ENCODE data around the gene AZU1.
A peak's percentile ranks its signal among the peaks of the same experiment; 100 is the strongest.

The AZU1 gene

DNA sequence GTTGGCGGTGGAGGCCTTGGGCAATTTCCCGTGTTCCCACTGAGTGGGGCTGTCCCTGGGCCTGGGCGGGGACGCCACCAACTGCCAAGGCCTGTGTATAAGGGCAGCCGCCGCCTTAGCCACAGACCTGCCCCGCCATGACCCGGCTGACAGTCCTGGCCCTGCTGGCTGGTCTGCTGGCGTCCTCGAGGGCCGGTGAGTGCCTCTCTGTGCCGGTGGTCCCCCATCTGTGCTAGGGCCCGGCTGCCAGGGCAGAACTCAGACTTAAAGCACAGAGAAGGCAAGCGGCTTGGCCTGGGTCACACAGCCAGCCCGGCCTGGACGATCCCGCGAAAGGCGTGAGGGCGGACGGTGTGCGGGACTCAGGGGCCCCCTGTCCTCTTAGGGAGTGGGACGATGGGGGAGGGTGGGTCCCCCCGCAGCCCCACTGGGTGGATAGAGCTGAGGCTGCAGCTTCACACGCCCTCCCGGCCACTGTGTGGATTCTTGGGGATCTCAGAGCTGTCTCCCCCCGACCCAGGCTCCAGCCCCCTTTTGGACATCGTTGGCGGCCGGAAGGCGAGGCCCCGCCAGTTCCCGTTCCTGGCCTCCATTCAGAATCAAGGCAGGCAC, at the start of gene AZU1:
Gene AZU1 (plus strand): TSS at position 128 of the 612 bp plus-strand sequence. CDS start 10 bp downstream, at position 138.
- no peak for DNase-seq

DNA sequence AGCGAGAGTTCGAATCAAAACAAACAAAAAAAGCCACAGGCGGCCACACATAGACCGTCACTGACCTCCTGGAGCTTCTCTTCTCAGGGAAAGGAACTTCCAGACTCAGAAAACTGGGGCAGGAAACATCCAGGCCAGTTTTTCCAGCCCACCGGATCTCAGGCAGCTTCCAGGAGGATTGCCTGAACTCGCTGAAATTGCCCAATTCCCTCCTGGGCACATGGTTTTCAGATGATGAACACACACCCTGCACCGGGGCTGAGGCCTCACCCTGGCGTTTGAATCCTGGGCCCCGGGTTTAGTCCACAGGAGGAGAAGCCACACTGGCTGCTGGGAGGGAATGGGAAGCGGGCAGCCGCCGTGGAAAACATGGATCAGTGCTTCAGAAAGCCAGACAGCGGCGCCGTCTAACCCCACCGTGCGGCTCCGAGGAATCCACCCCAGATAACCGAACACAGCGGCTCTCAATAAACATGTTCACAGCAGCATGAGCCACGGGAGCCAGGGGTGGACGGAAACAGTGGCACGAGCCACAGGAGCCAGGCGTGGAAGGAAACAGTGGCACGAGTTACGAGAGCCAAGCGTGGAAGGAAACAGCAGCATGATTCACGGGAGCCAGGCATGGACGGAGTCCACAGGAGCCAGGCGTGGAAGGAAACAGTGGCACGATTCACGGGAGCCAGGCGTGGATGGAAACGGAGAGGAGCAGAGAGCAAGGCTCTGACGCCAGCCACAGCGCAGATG, 48.6 kb upstream of the AZU1 start:
- no peak for DNase-seq

GRCh38 chr19:780935-781334, 46.7 kb upstream of the AZU1 start:
- no peak for DNase-seq

DNA sequence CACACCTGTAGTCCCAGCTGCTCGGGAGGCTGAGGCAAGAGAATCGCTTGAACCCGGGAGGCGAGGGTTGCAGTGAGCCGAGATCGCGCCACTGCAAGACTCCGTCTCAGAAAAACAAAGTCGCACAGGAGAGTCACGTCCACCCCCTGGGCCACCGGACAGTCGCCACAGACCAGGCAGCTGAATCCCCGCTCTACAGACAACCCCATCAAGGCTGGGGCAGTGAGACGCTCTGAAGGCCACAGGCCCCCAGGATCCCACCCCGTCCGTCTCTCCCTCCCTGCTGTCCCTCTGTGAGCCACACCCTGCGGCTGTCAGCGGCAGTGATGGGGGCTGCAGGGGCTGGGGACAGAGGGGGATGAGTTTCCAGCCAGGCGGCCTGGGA, 45.8 kb upstream of the AZU1 start:
- no peak for DNase-seq

DNA sequence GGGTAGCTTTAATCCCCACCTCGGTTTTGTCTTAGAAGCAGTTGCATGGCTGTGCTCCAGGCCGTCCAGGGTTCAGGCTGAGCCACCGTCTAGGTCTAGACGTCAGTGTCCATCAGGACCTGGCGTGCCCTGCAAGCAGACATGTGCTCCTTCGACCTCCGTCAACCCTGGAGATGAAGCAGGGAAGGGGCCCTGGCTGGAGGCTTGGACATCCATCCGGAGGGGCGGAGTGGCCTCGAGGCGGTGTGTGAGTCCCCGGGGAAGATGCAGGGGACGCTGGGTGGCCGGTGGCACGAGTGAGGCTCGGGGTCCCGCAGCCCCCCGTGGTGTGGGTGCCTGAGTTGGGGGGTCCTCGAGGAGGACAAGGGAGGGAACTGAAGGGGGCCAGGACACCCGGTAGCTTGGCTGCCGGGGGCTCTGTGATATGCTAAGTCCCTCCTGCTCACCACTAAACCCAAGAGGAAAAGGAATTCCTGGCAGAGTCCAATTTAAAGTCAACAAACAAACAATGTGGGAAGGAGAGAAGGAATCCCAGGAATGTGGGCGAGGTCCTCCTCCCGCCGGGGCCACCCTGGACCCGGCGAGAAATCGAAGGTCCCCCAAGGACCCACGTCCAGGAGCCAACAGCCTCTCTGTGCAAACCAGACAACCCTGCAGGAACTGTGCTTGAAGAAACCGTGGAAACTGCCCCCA, 45.3 kb upstream of the AZU1 start:
- no peak for DNase-seq

DNA sequence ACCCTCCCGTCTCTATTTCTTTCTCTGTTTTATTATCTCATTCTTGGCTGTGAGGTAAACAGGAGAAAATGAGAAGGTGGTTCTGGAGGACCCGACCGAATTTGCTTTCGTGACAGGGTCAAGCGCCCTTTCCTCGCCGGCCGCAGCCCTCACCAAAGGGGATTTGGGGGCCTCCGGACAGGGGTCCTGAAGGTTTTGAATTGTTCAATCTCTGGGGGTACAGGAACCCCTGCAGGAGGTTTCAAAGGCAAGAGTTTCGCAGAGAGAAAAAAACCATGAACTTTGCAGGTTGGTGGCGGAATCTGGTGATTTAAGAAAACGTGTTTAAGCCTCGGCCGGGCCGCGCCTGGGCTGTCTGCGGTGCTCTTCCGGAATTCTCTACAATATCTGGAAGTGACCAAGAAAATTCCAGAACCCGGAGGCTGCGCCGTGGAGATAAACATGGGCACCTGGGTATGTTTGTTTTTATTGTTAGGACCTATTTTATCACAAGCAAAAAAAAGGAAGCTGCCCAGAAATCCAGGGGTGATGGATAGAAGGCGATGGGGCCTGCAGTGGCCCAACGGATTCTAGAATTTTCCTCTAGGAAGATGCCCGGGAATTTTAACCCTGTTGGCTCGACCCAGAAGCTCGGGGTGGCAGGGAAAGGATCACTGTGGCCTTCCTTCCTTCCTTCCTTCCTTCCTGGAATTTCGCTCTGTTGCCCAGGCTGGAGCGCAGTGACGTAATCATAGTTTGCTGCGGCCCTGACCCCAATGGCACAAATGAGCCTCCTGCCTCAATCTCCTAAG, 44.6 kb upstream of the AZU1 start:
- no peak for DNase-seq

DNA sequence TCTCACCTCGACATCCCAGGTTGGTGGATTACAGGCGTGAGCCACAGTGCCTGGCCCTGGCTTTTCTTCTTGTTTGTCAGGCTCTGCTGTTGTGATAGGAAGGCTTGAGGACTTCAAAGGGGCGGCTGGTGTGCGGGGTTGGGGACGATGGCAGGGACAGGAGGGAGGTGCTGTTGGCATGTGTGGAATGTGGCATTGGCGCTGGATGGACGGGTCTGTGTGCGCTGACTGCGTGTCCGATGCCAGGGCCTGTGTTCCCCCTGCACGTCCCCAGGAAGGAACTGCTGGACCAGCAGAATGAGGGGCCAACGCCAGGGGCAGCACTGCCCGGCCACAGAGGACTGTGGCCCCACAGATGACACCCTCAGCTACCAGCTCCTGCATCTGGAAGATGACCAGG, 43.1 kb upstream of the AZU1 start:
- DNase-seq: no peak

DNA sequence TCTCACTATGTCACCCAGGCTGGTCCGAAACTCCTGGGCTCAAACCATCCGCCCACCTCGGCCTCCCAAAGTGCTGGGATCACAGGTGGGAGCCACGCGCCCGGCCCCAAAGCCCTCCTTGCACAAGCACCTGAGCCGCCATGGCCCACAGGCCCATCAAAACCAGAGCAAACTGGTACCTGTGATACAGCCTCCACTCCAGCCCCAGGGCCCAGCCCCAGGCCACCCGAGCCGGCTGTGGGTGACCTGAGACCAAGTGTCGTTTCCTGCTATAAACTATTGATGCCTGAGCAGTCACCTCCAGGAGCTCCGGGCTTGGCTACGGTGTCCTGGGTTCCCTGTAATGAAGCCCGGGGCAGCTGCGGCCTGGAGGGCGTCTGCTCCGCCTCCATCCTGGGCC, 40.1 kb upstream of the AZU1 start:
- no peak for DNase-seq

GRCh38 chr19:788686-788982, 39.0 kb upstream of the AZU1 start:
- no peak for DNase-seq

DNA sequence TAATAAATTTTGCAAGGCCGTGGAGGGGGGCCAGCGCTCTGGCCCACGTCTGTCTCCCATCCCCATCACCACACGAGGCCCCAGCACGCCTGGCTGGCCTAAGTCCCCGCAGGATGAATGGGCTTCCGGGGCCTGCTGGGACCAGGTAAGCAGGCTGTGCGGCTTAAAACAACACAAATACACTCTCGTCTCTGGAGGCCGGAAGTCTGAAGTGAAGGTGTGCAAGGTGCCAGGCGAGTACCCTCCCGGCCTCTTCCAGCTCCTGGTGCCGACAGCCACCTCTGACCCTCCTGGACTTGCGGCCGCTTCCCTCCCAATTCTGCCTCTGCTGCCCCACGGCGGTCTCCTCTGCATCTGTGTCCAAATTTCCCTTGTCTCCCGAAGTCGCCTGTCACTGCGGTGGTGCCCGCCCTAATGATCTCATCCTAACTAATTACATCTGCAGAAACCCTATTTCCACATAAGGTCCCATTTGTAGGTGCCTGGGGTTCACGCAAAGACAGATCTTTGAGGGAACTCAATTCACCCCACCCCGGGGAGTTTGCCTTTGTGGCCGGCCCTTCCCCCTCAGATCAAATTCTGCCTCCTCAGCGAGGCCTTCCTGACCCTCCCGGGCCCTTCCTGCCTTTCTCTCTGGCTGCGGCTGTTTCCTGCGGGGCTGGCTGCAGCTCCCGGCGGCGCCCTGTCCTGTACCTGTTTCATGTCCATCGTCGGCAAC, 38.5 kb upstream of the AZU1 start:
- no peak for DNase-seq

GRCh38 chr19:789701-790060, 38.0 kb upstream of the AZU1 start:
- no peak for DNase-seq

- DNase-seq: no peak
Observed at GRCh38 chr19:791007-791566, 36.5 kb upstream of the AZU1 start.

DNA sequence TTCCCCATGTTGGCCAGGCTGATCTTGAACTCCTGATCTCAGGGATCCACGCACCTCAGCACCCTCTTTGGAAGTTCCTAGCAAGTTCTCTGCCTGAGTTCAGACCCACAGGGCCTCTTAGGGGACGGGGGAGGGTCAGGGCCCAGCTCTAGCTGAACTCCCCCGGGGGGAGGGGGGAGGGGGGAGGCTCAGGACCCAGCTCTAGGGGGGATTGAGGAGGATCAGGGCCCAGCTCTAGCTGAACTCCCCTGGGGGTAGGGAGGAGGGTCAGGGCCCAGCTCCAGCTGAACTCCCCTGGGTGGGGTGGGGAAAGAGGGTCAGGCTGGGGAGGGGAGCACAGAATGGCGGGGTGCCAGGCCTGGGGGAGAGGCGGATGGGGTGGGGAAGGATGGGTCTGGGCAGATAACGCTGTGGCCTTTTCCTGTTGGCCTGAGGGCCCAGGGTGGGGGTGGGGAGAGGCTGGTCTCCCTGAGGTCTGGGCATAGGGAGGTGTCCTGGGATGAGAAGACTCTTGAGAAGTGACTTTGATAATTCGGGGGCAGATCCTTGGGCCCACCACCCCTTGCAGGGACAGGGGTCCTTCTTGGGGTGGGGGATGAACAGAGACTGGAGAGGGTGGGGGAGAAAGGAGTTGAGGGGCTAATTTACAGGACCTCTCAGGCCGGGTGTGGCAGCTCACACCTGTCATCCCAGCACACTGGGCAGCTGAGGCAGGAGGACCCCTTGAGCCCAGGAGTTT, 35.9 kb upstream of the AZU1 start:
- DNase-seq: no peak

DNA sequence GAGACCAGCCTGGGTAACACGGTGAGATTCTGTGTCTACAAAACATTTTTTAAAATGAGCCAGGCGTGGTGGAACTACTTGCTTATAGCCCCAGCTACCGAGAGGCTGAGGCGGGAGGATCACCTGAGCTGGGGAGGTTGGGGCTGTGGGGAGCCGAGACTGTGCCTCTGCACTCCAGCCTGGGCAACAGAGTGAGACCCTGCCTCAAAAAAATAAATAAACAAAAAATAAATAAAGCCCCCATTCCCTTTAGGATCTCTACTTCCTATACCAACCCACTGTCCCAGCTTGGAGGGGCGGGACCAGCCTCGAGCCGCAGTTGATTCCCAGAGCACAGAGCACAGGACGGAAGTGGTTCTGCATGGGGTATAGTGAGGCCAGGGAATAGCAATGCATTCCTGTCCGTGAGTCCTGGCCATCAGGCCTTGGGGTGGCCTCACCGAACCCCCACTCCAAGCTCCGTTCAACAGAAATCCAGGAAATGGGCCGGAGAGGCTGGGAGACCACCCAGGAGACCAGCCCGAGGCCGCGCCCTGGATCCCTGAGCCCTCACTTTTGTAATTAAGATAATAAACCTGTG, 35.2 kb upstream of the AZU1 start:
- DNase-seq: no peak

GRCh38 chr19:793806-794205, 33.8 kb upstream of the AZU1 start:
- no peak for DNase-seq

GRCh38 chr19:795073-795611, 32.5 kb upstream of the AZU1 start:
- DNase-seq: no peak

GRCh38 chr19:795691-796581, 31.7 kb upstream of the AZU1 start:
- no peak for DNase-seq

DNA sequence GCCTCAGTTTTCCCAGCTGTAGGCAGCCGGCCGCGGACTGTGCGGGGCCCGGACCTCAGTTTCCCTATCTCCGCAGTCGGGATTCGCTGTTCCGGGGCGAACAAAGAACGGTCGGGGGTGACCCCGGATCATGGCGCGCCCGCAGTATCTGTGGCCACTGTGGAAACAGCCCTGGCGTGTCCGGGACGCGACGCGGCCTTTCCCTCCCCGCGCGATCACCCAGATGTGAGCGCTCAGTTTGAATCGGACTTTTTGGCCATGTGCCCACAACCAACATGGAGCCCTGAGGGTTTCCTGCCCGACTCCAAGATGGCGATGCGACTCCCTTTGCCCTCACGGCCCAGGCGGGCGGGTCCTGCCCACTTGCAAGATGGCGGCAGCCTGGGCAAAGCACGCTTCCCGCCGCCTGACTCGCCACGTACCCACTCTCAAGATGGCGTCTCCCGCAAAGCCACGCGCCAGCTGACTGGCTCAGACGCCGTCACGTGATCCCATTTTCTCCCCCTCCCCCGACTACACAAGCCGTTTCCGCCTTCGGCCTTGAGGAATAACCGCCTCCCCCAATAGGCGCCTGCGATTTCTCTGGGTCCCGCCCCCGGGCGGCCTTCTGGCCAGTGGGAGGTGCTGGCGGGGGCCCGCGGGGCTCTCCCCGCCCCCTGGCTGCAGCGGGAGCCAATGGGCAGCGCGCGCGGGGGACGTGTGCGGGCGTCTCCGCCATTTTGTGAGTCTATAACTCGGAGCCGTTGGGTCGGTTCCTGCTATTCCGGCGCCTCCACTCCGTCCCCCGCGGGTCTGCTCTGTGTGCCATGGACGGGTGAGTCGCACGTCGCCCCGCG, 30.7 kb upstream of the AZU1 start, which contains the start of gene PTBP1:
Gene PTBP1 (plus strand): TSS at position 761 of the 836 bp plus-strand sequence. CDS start 46 bp downstream, at position 807.
- DNase-seq: peak; percentile 98 to 99

Measured in activated CD4-positive, alpha-beta T cell treated with anti-CD3 and anti-CD28 coated beads, Interleukin-2, amount 50 U/mL, for 48 hours (primary cell).